CD4-positive, alpha-beta T cell treated with Interleukin-6 at 100 ng/mL for 8 hours (primary cell): Measurements from ENCODE around the gene OCA2.

Source experiments
- DNase-seq: peaks from one replicate; pipeline ENCODE4 v3.0.0-alpha.2; 2020; ENCODE audit warnings: mixed read lengths, low spot score

OCA2 gene

GRCh38 chr15:27847775-27848710, 251.1 kb downstream of the OCA2 start:
- DNase-seq = no peak

DNA sequence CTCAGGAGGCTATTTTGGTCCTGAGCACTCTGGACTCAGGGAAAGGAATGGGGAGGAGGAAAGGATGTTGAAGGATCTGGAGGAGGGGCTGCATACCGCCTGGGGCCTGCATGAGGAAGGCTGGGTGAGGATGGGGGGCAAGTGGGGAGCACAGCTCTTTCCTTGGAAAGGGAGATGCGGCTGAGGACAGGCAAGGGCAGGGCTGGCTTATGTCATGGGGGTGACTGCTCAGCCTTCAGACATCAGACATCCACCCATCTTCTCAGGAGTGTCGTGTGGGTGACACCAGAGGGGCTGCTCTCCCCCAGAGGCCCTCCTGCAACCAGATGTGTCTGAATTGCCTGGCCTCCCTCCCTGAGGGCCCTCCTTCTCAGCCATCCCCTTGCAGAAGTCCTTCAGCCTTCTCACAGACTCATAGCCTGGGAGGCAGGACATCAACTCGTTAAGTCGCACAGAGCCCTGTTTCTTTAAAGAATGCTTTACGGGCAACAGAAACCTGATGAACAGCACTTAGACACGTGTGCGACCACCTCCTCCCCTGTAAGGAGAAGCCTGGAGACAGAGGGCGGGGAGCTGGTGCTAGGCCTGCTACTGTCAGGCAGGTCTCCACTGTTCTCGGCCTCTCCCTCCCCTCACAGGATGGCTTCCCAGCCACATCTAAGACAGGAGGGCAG, 252.3 kb downstream of the OCA2 start:
- DNase-seq = no peak

DNA sequence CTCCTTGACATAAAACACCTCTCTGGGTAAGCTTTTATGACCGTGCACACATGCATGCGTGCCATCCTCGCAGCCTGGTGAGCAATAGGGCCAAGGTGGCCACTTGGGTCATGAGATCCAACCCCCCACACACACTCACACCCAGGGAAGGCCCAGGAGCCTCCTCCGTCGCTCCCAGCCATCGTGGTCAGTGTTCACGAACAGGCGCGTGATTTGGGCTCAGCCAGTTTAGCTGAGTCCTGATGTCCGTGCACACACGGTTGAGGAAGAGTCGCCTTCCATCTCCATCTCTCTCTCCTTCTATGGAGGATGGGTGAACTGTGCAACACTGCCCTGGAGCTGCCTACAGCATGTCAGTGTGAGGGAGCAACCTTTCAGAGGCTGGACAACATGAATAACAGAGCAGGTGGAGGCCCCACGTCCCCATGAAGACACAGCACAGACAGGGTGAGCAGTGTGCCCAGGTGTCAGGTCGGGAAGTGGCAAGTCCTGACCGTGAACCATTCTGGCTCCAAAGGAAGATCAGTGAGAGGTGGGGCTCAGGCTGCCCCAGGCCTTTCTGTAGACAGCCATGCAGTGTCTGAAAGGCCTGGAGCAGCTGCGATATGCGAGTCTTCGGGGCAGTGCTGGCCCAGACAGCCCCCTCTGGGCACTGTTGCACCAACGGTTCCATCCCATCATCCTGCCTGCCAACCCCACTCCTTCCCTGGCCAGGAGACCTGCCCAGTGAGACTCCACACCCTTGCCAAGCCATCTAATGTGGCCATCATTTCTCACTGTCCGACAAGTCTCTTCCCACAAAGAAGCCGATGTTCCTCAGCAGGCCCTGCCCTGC, 253.4 kb downstream of the OCA2 start:
- no peak for DNase-seq

- DNase-seq = no peak
Measured at GRCh38 chr15:27844018-27844666, 255.0 kb downstream of the OCA2 start.

- no peak for DNase-seq
Measured at GRCh38 chr15:27843146-27843545, 256.0 kb downstream of the OCA2 start.

DNA sequence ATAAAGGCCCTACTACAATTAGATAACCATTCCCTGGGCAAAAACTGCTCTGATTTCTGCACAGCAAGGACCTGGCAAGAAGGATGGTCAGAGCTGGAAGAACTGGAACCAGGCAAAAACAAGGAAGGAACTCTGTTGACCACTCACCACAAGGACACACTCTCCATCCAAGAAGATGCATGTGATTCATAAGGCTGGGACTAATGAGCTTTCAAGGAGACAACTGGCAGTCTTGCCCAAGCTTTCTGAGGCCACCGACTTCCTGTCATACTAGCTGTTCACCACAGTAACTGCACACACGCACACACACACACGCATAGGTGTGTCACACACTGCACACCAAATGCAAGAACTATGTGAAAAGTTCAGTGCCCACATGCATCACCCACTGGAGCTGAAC, 256.6 kb downstream of the OCA2 start:
- no peak for DNase-seq

DNA sequence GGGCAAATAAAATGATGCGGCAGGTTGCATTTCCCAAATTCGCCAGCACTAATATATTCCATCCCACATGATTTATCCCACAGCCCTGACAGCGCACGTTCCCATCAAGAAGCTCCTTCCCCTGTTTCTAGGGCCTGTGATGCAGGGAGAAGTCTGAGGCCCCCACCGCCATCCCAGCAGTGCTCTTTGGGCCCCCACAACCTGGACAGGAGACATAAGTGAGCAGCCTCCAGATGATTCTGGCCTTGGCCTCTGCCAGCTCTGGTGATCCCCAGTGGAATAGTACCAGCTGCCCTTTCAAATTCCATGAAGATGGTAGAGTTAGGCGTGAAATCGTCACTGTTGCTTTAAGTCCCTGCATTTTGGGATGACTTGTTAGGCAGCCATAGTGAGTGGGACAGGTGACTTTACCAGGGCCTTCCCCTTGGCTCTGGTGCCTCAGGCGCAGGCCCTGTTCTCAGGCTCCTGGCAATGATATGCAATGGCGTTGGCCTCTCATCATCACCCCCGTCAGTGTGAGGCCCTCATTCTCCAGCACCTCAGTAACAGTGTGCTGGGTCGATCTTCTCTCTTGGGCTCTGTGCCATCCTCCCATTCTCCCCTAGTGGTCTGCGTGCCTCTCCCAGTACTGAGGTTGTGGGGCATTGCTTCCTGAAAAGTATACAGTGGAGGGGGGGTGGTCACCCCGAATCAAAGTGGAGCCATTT, 263.7 kb downstream of the OCA2 start:
- no peak for DNase-seq

DNA sequence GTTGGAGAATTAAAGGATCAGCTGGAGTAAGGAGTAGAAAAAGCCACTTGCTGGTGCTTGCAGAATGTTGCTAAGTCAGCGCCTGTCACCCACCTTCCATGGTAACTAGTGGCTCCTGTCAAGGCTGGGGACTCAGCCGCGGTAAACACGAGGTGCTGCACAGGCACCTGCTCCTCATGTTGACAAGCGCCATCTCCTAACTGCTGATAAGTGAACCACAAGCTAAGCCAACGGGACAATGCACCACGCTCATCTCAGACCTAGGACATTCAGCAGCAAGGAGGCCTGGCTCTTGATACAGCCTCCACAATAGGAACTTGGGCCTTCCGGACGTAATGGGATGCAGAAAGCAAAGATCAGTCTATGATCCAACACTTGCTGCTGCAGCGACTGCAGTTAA, 264.4 kb downstream of the OCA2 start:
- no peak for DNase-seq

GRCh38 chr15:27833974-27834373, 265.1 kb downstream of the OCA2 start:
- no peak for DNase-seq

- no peak for DNase-seq
Measured at GRCh38 chr15:27833178-27833577, 265.9 kb downstream of the OCA2 start.

DNA sequence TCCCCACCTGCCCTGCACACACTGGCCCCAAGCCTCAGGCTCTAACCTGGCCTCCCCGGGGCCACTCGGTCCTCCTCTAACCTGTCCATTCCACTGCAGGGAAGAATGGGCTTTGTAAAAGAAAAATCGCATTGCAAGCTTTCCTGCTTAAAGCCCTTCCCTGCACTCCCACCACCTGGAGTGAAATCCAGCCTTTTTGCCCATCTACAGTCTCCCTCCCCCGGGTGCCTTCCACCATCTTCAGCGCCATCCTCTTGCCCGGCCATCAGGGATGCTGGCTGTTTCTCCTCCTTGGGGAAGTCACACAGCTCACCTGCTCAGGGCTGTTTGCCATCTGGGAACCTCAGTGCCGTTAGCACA, 266.9 kb downstream of the OCA2 start:
- DNase-seq = no peak

- no peak for DNase-seq
Measured at GRCh38 chr15:27831384-27832236, 267.5 kb downstream of the OCA2 start.

DNA sequence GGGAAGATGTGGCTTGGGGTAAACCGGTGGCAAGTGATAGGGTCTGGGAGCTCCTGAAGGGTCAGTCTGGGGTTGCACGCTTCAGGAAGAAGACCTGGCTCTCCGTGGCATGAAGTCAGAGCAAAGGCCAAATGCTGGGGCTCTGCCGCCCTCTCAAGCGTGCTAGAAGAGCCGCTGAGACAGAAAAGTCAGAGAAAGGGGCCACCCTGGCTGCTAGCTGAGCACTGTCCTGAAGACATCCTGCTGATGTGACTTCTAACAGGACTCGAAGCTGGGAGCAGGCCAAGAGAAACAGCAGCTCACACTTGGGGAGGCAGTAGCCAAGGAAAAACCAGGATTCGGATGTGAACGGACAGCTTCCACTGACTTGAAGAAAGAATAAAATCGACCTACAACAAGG, 270.4 kb downstream of the OCA2 start:
- no peak for DNase-seq

GRCh38 chr15:27826902-27827714, 272.0 kb downstream of the OCA2 start:
- no peak for DNase-seq

GRCh38 chr15:27826411-27826810, 272.7 kb downstream of the OCA2 start:
- no peak for DNase-seq

GRCh38 chr15:27824841-27825422, 274.2 kb downstream of the OCA2 start:
- no peak for DNase-seq

DNA sequence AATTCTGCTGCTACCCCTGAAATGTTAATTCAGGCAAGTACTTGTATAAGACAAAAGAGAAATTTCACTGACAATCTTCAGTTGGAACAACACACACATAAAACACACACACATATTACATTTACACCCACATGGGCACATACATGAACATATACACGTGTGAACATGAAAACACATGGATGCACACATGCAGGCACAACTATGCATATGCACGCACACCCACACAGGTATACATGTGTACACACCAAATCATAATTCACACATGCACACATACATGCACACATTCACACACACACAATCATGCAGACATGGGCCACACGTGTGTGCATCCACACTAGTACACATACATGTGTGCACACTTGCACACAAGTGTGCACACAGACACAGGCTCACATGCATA, 277.8 kb downstream of the OCA2 start:
- no peak for DNase-seq

- DNase-seq = no peak
Measured at GRCh38 chr15:27820722-27821121, 278.4 kb downstream of the OCA2 start.

GRCh38 chr15:27820232-27820631, 278.9 kb downstream of the OCA2 start:
- DNase-seq = no peak
